CD4-positive, alpha-beta T cell treated with Interleukin-21 for 1 hour (primary cell): ENCODE data around the gene TOP1.
"Not testable (repeated sequence)": the region's sequence is repeated elsewhere in the genome, so short reads cannot be mapped to it uniquely, and the experiment has no call there.

Source experiments
- DNase-seq: peaks from one replicate; pipeline ENCODE4 v3.0.0-alpha.2; 2020

Gene TOP1

GRCh38 chr20:41028359-41029149 is at the start of gene TOP1:
TOP1 (plus strand) TSS chr20:41028822; CDS start chr20:41029068, 246 bp downstream.
- DNase-seq = peak; percentile 100

GRCh38 chr20:40979247-40979646 is 49.4 kb upstream of the TOP1 start:
- DNase-seq = no peak

DNA sequence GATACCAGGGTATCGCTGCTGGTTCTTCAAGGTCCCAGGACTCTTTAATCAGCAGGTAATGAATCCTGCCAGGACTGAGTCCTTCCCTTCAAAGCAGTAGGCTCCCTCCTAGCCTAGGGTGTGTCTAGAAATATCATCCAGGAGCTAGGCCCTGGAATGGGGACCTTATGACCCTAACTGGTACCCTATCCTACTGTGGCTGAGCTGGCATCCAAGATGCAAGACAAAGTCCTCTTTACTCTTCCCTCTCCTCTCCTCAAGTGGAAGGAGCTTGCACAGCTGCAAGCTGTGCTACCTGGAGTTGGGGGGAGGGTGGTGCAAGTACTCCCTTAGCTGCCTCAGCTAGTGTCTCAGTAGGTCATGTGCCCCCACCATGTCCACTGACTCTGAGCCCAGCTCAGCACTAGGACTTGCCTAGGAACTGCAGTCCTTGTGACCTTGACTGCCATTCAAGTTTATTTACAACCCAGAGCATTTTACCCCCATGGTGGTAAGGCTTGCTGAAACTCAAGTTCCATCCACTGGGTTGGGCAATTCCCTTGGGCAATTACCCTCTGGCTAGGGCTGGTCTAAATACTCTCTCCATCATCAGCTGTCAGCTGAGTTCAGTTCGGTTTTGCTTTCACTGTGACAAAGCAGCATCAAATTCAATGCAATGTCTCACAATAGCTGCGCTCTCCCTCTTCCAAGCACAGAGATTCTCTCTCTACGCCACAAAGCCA is 48.4 kb upstream of the TOP1 start:
- no peak for DNase-seq

DNA sequence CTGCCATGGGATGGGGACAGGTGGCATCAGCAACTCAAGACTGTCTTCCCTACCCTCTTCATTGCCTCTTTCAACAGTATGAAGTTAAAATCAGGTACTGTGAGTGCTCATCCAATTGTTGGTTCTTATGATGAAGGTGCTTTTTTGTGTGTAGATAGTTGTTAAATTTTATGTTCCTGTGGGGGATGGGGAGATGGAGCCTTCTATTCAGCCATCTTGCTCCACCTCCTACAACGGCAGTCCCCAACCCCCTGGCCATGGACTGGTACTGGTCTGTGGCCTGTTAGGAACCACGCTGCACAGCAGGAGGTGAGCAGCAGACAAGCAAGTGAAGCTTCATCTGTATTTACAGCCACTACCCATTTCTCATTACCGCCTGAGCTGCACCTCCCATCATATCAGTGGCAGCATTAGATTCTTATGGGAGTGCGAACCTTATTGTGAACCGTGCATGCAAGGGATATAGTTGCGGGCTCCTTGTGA is 47.8 kb upstream of the TOP1 start:
- DNase-seq = no peak

DNA sequence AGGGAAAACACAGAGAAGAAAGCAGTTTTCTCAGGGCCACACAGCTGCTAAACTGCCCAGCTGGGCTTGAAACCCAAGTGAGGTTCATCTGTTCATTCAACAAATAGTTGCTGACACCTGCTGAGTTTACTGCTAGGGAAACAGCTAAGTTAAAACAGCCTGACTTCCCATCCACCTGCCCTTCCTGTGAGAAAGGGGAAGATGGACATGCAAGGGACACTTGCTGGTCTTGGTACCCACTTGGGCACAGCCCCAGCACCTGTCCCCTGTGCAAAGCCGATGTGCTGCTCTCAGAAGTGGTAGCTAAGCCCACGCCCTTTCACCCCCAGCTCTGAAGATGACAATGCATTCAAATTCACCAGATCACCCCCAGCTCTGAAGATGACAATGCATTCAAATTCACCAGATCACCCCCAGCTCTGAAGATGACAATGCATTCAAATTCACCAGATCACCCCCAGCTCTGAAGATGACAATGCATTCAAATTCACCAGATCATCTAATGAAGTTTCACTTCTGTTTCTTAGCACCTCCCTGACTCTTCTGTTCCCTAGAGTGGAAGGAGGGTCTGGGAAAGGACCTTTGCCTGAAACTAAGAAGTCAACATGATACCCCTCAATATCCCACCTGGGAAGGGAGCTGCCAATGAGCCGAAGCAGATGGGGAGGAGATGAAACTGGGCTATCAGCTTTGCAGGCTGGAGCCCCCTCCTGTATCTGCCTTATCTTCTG is 46.0 kb upstream of the TOP1 start:
- no peak for DNase-seq

GRCh38 chr20:40983898-40984297 is 44.7 kb upstream of the TOP1 start:
- no peak for DNase-seq

DNA sequence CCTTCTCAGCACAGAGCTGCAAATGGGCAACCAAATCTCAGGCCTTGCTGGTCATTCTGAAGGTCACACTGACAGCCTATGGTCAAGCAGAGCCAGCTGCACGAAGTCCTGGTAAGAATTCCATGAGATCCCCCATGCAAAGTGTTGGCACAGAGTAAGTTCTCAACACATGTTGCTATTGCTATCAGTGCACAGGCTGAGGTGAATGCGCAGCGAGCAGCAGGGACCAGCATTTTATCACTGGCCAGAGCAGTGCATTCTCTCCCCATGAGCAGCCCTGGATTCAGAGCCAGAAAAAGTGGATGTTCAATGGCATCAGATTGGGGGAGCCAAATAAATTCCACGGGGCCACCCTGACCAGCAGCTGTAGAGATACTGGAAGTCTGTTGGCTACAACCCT is 44.1 kb upstream of the TOP1 start:
- no peak for DNase-seq

DNA sequence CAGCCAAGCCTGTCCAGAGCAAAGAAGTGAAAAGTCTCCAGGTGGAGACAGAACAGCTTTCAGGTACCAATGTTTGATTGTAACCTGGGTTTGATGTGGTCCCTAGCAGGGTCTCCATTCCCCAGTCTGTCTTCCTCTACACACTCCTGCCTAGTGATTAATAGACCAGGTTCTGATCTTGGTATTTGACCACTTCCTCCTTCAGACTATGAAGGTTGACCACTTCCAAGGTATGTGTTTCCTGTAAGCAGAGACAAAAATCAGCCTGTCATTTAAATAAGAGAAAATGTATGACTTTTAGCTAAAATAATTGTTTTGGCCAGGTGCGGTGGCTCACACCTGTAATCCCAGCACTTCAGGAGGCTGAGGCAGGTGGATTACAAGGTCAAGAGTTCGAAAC is 41.8 kb upstream of the TOP1 start:
- DNase-seq = peak; percentile 30

- peak; percentile 74 for DNase-seq
Measured at GRCh38 chr20:40990542-40991120, 38.0 kb upstream of the TOP1 start.

- peak; percentile 43 for DNase-seq
Measured at GRCh38 chr20:40991181-40991889, 37.3 kb upstream of the TOP1 start.

- DNase-seq = no peak
Measured at GRCh38 chr20:40992349-40993113, 36.1 kb upstream of the TOP1 start.

DNA sequence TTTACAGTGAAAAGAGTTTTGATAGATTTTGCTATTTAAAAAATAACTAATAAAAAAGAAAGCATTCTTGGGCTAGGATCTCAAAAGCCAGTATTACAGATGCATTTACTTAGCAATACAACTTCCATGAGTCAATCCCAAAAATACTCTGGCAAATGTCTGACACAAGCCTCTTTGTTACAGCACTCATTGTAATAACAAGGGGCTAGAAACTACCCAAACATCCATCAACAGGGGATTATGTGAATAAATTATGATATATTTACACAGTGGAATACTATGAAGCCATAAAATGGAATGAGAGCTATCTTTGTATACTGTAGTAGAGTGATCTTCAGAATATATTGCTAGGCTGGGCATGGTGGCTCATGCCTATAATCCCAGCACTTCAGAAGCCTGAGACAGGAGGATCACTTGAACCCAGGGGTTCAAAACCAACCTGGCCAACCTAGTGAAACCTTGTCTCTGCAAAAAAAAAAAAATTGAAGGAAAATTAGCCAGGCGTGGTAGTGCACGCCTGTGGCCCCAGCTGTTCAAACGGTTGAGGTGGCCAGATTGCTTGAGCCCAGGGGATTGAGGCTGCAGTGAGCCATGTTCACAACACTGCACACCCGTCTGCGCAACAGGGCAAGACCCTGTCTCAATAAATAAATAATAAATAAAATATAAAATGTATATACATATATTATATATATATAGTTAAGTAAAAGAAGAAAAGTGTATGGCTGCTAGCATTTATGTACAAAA is 34.7 kb upstream of the TOP1 start:
- no peak for DNase-seq

DNA sequence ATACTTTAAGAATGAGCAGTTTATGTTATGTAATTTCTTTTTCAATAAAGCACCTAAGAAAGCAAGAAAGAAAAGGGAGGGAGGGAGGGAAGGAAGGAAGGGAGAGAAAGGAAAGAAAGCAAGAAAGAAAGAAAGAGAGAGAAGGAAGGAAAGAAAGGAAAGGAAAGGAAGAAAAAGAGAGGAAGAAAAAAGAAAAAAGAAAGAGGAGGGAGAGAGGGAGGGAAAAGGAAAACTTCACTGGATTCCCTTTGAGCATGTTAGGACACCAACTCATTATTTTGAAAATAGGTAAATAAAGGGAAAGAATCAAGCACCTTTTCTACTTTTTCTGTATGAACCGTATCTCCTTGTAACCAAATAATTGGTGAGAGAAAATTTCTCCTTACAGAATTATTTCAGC is 32.3 kb upstream of the TOP1 start:
- no peak for DNase-seq

GRCh38 chr20:40997116-40997515 is 31.5 kb upstream of the TOP1 start:
- DNase-seq = no peak

DNA sequence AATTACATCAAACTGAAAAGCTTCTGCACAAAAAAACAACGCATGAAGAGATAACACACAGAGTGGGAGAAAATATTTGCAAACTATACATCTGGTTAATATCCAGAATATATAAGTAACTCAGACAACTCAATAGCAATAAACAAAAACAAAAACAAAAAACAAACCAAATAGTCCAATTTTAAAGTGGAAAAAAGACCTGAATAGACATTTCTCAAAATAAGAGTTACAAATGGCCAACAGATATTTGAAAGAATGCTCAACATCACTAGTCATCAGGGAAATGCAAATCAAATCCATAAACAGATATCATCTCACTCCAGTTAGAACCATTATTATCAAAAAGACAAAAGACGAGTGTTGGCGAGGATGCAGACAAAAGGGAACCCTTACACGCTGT is 28.8 kb upstream of the TOP1 start:
- DNase-seq = no peak

DNA sequence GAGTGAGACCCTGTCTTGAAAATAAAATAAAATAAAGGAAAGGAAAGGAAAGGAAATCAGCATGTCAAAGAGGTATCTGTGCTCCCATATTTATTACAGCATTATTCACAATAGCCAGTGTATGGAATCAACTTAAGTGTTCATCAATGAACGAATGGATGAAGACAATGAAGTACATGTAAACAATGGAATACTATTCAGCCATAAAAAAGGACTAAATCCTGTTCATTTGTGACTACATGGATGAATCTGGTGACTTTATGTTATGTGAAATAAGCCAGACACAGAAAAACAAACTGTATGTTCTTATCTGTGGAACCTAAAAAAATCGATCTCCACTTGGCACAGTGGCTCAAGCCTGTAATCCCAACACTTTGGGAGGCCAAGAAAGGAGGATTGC is 28.0 kb upstream of the TOP1 start:
- no peak for DNase-seq

DNA sequence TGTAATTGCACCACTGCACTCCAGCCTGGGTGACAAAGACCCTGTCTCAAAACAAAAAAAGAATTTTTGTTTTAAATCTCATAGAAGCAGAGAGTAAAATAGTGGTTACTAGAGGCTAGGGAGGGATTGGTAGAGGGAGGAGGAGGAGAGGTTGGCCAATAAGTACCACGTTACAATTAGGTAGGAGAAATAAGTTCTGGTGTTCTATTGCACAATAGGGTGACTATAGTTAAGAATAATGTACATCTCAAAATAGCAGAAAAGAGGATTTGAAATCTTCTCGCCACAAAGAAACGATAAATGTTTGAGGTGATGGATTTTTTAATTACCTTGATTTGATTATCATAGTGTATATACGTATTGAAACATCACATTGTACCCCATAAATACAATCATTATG is 27.1 kb upstream of the TOP1 start:
- DNase-seq = no peak

- DNase-seq = no peak
Measured at GRCh38 chr20:41002842-41003142, 25.8 kb upstream of the TOP1 start.

- peak; percentile 80 for DNase-seq
Measured at GRCh38 chr20:41003143-41003935, 25.3 kb upstream of the TOP1 start.

GRCh38 chr20:41003936-41004294 is 24.7 kb upstream of the TOP1 start:
- not testable (repeated sequence) for DNase-seq
